Common myeloid progenitor, CD34-positive (primary cell): ENCODE results near the gene MTOR.
"Not testable (repeated sequence)": the region's sequence is repeated elsewhere in the genome, so short reads cannot be mapped to it uniquely, and the experiment has no call there.

ENCODE experiments used
- CTCF ChIA-PET: fragments of 350-600 bp; sonication (Branson Sonifier 250); formaldehyde crosslinking; loops from one replicate; lab custom pipeline; 2021; ENCODE audit warnings: antibody characterized with exemption; lab: Charles Lee
- POLR2A ChIA-PET: fragments of 350-600 bp; sonication (Branson Sonifier 250); formaldehyde crosslinking; loops from one replicate; lab custom pipeline; 2021; ENCODE audit warnings: antibody characterized with exemption; lab: Charles Lee
- DNase-seq, 3 donors: peaks; one replicate each; pipeline versions ENCODE4 v3.0.0 to v3.0.0-alpha.2; 2013
- H3K27ac ChIP-seq, 2 experiments: 1 replicate in 1 of 2; 2 replicates in 1 of 2; pipeline ENCODE4 v1.7.0; 2013; ENCODE audit warnings: inconsistent platforms in 2 of 2, low read length in 2 of 2, mild to moderate bottlenecking in 2 of 2, low read depth in 1 of 2, moderate library complexity in 1 of 2; ENCODE audit not compliant: severe bottlenecking in 2 of 2, insufficient read depth in 1 of 2, poor library complexity in 1 of 2
- H3K27me3 ChIP-seq, 5 experiments: replicated peaks in 2 of 5; 1 replicate in 3 of 5; 2 replicates in 2 of 5; pipeline versions ENCODE4 v1.6.1 to v1.7.0; 2013; ENCODE audit warnings: low read length in 4 of 5, mild to moderate bottlenecking in 2 of 5, moderate library complexity in 2 of 5, inconsistent platforms in 1 of 5; ENCODE audit not compliant: insufficient read depth in 5 of 5, control insufficient read depth in 4 of 5
- H3K36me3 ChIP-seq, 4 experiments: 1 replicate in 2 of 4; 2 replicates in 2 of 4; pipeline versions ENCODE4 v1.6.1 to v1.7.0; 2013; ENCODE audit warnings: low read length in 3 of 4, control low read depth in 1 of 4, mild to moderate bottlenecking in 1 of 4; ENCODE audit not compliant: control insufficient read depth in 4 of 4, insufficient read depth in 4 of 4
- H3K4me1 ChIP-seq, 4 experiments: 1 replicate in 3 of 4; 2 replicates in 1 of 4; pipeline versions ENCODE4 v1.6.1 to v1.7.1; 2013; ENCODE audit warnings: low read length in 3 of 4, mild to moderate bottlenecking in 3 of 4, control low read depth in 1 of 4, inconsistent platforms in 1 of 4, moderate library complexity in 1 of 4; ENCODE audit not compliant: control insufficient read depth in 4 of 4, insufficient read depth in 4 of 4; ENCODE audit errors: control extremely low read depth in 1 of 4
- H3K4me3 ChIP-seq, 7 experiments: 1 replicate in 4 of 7; 2 replicates in 3 of 7; pipeline versions ENCODE4 v1.5.1 to v1.7.0; 2013; ENCODE audit warnings: mild to moderate bottlenecking in 7 of 7, low read length in 6 of 7, moderate library complexity in 6 of 7, inconsistent platforms in 2 of 7, low read depth in 2 of 7, control low read depth in 1 of 7; ENCODE audit not compliant: insufficient read depth in 4 of 7, control insufficient read depth in 1 of 7; ENCODE audit errors: extremely low read depth in 1 of 7
- H3K9me3 ChIP-seq, 5 experiments: 1 replicate in 4 of 5; 2 replicates in 1 of 5; pipeline versions ENCODE4 v1.6.1 to v1.7.1; 2013; ENCODE audit warnings: low read length in 4 of 5, mild to moderate bottlenecking in 2 of 5, inconsistent platforms in 1 of 5, low read depth in 1 of 5, moderate library complexity in 1 of 5; ENCODE audit not compliant: control insufficient read depth in 4 of 5, insufficient read depth in 2 of 5; ENCODE audit errors: control extremely low read depth in 1 of 5
- WGBS: methylation state at CpG from one replicate; pipeline ENCODE4 v1.1.5; 2013; ENCODE audit not compliant: insufficient coverage; 5-methylcytosine and 5-hydroxymethylcytosine counted together

MTOR gene

DNA sequence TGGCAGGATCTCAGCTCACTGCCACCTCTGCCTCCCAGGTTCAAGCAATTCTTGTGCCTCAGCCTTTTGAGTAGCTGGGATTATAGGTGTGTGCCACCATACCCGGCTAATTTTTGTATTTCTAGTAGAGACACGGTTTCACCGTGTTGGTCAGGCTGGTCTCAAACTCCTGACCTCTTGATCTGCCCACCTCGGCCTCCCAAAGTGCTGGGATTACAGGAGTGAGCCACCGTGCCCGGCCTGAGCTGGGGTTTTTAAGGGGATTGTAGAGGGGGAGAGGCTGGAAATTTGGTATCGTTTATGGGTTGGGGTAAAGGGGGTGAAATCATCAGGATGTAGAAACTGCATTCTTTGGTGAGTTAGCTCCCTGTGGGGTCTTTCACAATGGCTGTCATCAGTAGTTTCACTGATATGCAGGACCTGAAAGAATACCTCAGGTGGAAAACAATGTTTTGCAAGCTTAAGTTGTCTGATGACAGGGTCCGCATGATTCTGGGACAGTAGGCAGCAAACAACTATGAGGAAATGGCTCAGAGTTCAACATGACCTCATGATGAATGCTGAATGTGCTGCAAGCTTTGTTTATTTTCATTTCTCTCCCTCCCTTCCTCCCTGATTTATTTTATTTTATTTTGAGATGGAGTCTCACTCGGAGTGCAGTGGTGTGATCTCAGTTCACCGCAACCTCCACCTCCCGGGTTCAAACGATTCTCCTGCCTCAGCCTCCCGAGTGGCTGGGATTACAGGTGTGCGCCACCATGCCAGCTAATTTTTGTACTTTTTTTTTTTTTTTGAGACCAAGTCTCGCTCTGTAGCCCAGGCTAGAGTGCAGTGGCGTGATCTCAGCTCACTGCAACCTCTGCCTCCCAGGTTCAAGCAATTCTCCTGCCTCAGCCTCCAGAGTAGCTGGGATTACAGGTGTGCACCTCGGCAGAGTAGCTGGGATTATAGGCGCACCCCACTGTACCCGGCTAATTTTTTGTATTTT, 5.3 kb upstream of the MTOR start:
- not testable (repeated sequence) for H3K4me3 ChIP-seq, H3K9me3 ChIP-seq, H3K27me3 ChIP-seq, H3K36me3 ChIP-seq, H3K4me1 ChIP-seq, H3K27ac ChIP-seq, DNase-seq
- WGBS: 96% methylated on average over 18 of the region's 19 CpGs
- ChIA-PET CTCF (interaction anchor here (1.2 kb wide), 1 partner anchor 14 kb away, joined by 5 read pairs; no protein-coding TSS in a partner anchor), POLR2A (interaction anchor here (0.6 kb wide), 1 partner anchor 233 kb away, joined by 3 read pairs; no protein-coding TSS in a partner anchor)

DNA sequence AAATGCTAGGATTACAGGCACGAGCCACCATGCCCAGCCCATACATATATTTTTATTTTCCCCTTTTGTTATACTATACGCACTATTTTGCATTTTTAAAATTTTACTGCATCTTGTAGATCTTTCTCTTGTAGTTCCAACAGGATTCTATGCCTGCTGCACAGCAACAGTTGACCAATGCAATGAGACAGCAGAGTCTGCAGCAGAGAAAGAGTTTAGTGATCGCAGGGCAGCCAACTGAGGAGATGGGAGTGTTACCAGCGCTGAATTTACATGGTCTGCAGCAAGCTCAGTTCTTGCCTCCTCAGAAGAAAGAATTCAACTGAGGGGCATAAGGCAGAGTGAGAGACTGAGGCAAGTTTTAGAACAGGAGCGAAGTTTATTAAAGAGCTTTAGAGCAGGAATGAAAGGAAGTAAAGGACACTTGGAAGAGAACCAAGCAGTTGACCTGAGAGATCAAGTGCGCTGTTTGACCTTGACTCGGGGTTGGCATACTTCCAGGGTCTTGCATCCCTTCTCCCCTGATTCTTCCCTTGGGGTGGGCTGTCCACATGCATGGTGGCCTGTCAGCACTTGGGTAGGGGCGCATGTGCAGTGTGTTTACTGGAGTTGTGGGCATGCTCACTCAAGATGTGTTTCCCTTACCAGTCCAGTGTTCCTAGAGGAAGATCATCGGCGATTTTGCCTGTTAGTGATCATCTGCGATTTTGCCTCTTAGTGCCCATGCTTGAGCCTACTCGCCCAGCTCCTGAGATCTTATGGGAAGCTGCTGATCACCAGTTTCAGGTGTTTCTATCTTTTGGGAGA, 4.1 kb upstream of the MTOR start:
- 88% methylated on average over 12 of the region's 12 CpGs for WGBS

DNA sequence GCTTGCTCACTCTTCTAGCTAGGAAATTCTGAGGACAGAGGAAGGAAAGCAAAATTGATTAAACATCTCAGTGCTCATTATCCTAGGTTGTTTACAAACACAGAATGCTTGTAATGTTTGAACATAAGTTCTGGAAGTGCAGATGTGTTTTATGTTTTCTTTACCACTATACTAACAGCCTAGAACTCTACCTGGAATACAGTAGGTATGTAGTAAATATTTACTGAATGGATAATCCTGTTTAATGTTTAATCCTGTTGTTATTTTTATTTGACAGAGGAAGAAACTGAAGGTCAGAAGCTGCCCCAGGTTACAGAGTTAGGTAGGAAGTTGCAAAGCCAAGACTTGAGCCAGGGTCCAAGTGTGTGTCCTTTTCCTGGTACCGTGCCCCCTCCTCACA, 6.1 kb downstream of the MTOR start:
- ChIA-PET POLR2A (no interaction called here), CTCF (interaction anchor here (0.7 to 1.7 kb wide), 3 partner anchors 9 to 15 kb away, joined by 3 to 7 read pairs (median 5); no protein-coding TSS in a partner anchor)
- DNase-seq: no peak
- Histone ChIP-seq H3K27ac (no peak overlapping the region), H3K4me3 (no peak overlapping the region), H3K4me1 (peaks cover 0 to 1% (median under 1%) of the 10 kb centered on the region in 4 experiments), H3K27me3 (no peaks in the 10 kb centered on the region), H3K9me3 (no peaks in the 10 kb centered on the region), H3K36me3 (peaks cover 29 to 71% (median 54%) of the 10 kb centered on the region in 4 experiments)
- 100% methylated on average over 1 of the region's 1 CpG for WGBS

More for the DNA sequence above, 4.1 kb upstream of the MTOR start:
- Histone ChIP-seq H3K27me3 (no peaks in the 10 kb centered on the region), H3K27ac (no peak overlapping the region), H3K4me3 (no peak overlapping the region), H3K36me3 (no peaks in the 10 kb centered on the region), H3K9me3 (no peaks in the 10 kb centered on the region), H3K4me1 (peaks cover 2 to 12% (median 7%) of the 10 kb centered on the region in 4 experiments)
- ChIA-PET POLR2A (no interaction called here), CTCF (interaction anchor here (1.2 kb wide), 1 partner anchor 13 kb away, joined by 5 read pairs; no protein-coding TSS in a partner anchor)
- DNase-seq: no peak

DNA sequence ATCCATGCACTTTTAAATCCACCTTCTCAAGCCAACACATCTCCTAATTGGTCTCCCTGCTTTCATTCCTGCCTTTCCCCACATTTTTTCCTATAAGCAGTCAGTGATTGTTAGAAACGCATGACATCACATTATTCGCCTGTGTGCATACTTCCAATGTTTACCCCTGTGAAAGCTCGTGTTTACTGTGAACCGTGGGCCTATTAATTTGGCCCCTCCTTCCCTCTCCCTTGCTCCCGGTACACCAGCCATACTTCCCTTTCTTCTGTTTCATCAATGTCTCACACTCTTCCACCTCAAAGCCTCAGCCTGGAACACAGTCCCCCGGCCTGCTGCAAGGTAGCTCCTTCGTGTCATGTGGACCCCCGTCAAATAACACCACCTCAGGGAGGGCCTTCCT, 9.1 kb downstream of the MTOR start:
- ChIA-PET POLR2A (no interaction called here), CTCF (interaction anchor here (0.7 to 1.6 kb wide), 3 partner anchors 11 to 17 kb away, joined by 3 to 7 read pairs (median 5); no protein-coding TSS in a partner anchor)

DNA sequence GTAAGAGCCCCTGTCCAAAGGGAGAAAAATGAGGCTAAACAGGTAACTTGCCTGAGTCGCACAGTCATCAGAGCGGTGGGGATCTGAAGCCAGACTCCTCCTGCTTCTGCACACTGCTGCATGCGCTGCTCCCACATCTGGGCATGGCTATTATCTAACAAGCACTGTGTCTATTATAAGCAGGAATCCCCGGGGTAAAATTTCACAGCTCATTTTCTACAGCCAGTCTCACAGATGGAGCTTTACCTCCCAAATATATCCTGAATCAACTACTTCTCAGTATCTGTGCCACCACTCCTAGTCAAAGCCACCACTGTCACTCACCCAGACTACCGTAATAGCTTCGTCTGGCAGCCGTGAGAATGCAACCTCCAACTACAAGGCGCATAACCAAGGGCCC, 9.8 kb downstream of the MTOR start:
- ChIA-PET POLR2A (no interaction called here), CTCF (interaction anchor here (1.1 to 1.6 kb wide), 2 partner anchors 10 to 14 kb away, joined by 5 to 7 read pairs; no protein-coding TSS in a partner anchor)
- H3K9me3 ChIP-seq: no peaks in the 10 kb centered on the region
- 94% methylated on average over 6 of the region's 8 CpGs for WGBS
- H3K27me3 ChIP-seq: no peaks in the 10 kb centered on the region
- no peaks in the 10 kb centered on the region for H3K4me1 ChIP-seq
- no peak overlapping the region for H3K27ac ChIP-seq
- peaks cover 28 to 72% (median 58%) of the 10 kb centered on the region in 4 experiments for H3K36me3 ChIP-seq
- no peak for DNase-seq
- H3K4me3 ChIP-seq: no peak overlapping the region

More for the DNA sequence above, 9.1 kb downstream of the MTOR start:
- Histone ChIP-seq H3K4me3 (no peak overlapping the region), H3K4me1 (no peaks in the 10 kb centered on the region), H3K9me3 (no peaks in the 10 kb centered on the region), H3K27me3 (no peaks in the 10 kb centered on the region), H3K27ac (no peak overlapping the region), H3K36me3 (peaks cover 28 to 71% (median 54%) of the 10 kb centered on the region in 4 experiments)
- 99% methylated on average over 8 of the region's 8 CpGs for WGBS
- no peak for DNase-seq

DNA sequence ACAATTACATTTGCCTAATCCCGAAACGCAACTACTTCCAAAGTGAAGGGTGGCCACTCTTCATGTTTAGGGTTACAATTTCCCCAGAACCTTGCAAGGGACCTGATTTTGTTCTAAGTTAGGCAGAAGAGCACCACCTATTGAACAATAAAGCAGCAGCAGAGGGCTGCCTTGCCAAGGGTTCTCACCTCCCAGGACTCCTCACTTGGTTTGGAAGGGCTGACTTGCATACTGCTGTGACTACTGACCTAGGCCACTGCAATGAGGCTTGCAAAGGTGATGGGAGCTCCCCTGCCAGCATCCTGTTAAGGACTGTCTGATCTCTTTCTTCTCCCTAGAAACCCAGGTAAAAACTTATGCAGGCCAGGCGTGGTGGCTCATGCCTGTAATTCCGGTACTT, 14.2 kb downstream of the MTOR start:
- ChIA-PET POLR2A (no interaction called here), CTCF (interaction anchor here (0.6 to 1.6 kb wide), 2 partner anchors 8 to 212 kb away, joined by 3 to 5 read pairs; no protein-coding TSS in a partner anchor)
- Histone ChIP-seq H3K27ac (no peak overlapping the region), H3K9me3 (no peaks in the 10 kb centered on the region), H3K4me1 (no peaks in the 10 kb centered on the region), H3K36me3 (peaks cover 24 to 66% (median 51%) of the 10 kb centered on the region in 4 experiments), H3K27me3 (no peaks in the 10 kb centered on the region), H3K4me3 (no peak overlapping the region)
- DNase-seq: no peak
- WGBS: 98% methylated on average over 4 of the region's 4 CpGs
